Neural progenitor cell (in vitro differentiated cells): ENCODE results near the gene PUS10. TPM values are rescaled to one million over a fixed set of nuclear protein-coding genes. Genes with fewer than 3 reads are reported as not detected.

Experiments used
- DNase-seq: peaks from one replicate; pipeline ENCODE4 v3.0.0-alpha.2; 2016; ENCODE audit warnings: low spot score
- H2AFZ ChIP-seq: fragments of 200-600 bp; sonication (generic); replicated peaks from 2 replicates; pipeline ENCODE4 v1.6.1; 2016; ENCODE audit warnings: antibody characterized with exemption
- H3F3A ChIP-seq: fragments of 200-600 bp; sonication (generic); 2 replicates; pipeline ENCODE4 v1.6.1; 2016; ENCODE audit warnings: antibody characterized with exemption, low read depth
- H3K27ac ChIP-seq: fragments of 200-600 bp; sonication (generic); 2 replicates; pipeline ENCODE4 v1.5.1; 2016; ENCODE audit warnings: mild to moderate bottlenecking
- H3K27me3 ChIP-seq: fragments of 200-600 bp; sonication (generic); 2 replicates; pipeline ENCODE4 v1.6.1; 2016; ENCODE audit warnings: mild to moderate bottlenecking, moderate library complexity
- H3K36me3 ChIP-seq: fragments of 200-600 bp; sonication (generic); 2 replicates; pipeline ENCODE4 v1.5.1; 2016
- H3K4me1 ChIP-seq: fragments of 200-600 bp; sonication (generic); 2 replicates; pipeline ENCODE4 v1.6.1; 2016; ENCODE audit warnings: mixed run types
- H3K4me2 ChIP-seq: fragments of 200-600 bp; sonication (generic); 2 replicates; pipeline ENCODE4 v1.6.1; 2016
- H3K4me3 ChIP-seq: fragments of 200-600 bp; sonication (generic); 2 replicates; pipeline ENCODE4 v1.5.1; 2016
- H3K79me2 ChIP-seq: fragments of 200-600 bp; sonication (generic); 2 replicates; pipeline ENCODE4 v1.6.1; 2016; ENCODE audit warnings: low read depth
- H3K9ac ChIP-seq: fragments of 200-600 bp; sonication (generic); 2 replicates; pipeline ENCODE4 v1.6.1; 2016
- H3K9me3 ChIP-seq: fragments of 200-600 bp; sonication (generic); 2 replicates; pipeline ENCODE4 v1.5.1; 2016; ENCODE audit warnings: low read depth
- H4K20me1 ChIP-seq: fragments of 200-600 bp; sonication (generic); 2 replicates; pipeline ENCODE4 v1.6.1; 2016; ENCODE audit warnings: low read depth
- H3K27ac Mint-ChIP-seq: 3 replicates; pipeline ENCODE4 v1.8.0; 2021; ENCODE audit warnings: mixed read lengths
- H3K27me3 Mint-ChIP-seq: 2 replicates; pipeline ENCODE4 v1.8.0; 2022; ENCODE audit warnings: low read depth, mild to moderate bottlenecking, inconsistent platforms, moderate library complexity, mixed read lengths; ENCODE audit not compliant: insufficient read depth
- H3K36me3 Mint-ChIP-seq: 3 replicates; pipeline ENCODE4 v1.8.0; 2021; ENCODE audit warnings: mixed read lengths
- H3K4me1 Mint-ChIP-seq: 3 replicates; pipeline ENCODE4 v1.8.0; 2021; ENCODE audit warnings: mixed read lengths
- H3K4me3 Mint-ChIP-seq: 3 replicates; pipeline ENCODE4 v1.8.0; 2021; ENCODE audit warnings: mild to moderate bottlenecking, moderate library complexity, mixed read lengths
- H3K9me3 Mint-ChIP-seq: 3 replicates; pipeline ENCODE4 v1.8.0; 2020; ENCODE audit warnings: mixed read lengths
- CTCF ChIP-seq: fragments of 200-600 bp; sonication (generic); IDR thresholded peaks from 2 replicates; pipeline ENCODE4 v1.5.1; 2017; ENCODE audit warnings: antibody characterized with exemption, mild to moderate bottlenecking
- EZH2 ChIP-seq: fragments of 200-600 bp; sonication (generic); IDR thresholded peaks from 2 replicates; pipeline ENCODE4 v1.6.1; 2017; ENCODE audit warnings: antibody characterized with exemption, mild to moderate bottlenecking, moderate library complexity
- EZH2phosphoT487 ChIP-seq: fragments of 200-600 bp; sonication (generic); IDR thresholded peaks from 2 replicates; pipeline ENCODE4 v1.6.1; 2017; ENCODE audit warnings: antibody characterized with exemption
- total RNA-seq: library from RNA; depleted of rRNA; stranded (reverse); fragments of >200 nt; gene quantifications from 2 replicates; pipeline ENCODE4 v1.2.3, GENCODE V29; 2015; ENCODE audit warnings: low replicate concordance

The PUS10 gene
- total RNA-seq, 1 donor from 2014 or later = 11.3 TPM

- no peak overlapping the region for H3K27ac ChIP-seq
- Mint-ChIP-seq H3K27me3 (no peaks in the 10 kb centered on the region), H3K9me3 (no peaks in the 10 kb centered on the region), H3K36me3 (peaks cover 2% of the 10 kb centered on the region), H3K27ac (no peak overlapping the region), H3K4me3 (no peak overlapping the region), H3K4me1 (no peaks in the 10 kb centered on the region)
- DNase-seq = no peak
- H3K9ac ChIP-seq = no peak overlapping the region
- no peaks in the 10 kb centered on the region for H3K79me2 ChIP-seq
- H3K4me3 ChIP-seq = no peak overlapping the region
- no peaks in the 10 kb centered on the region for H3F3A ChIP-seq
- H3K4me2 ChIP-seq = no peak overlapping the region
- H2AFZ ChIP-seq = no peak overlapping the region
- no peaks in the 10 kb centered on the region for H4K20me1 ChIP-seq
- no peaks in the 10 kb centered on the region for H3K9me3 ChIP-seq
- no peaks in the 10 kb centered on the region for H3K36me3 ChIP-seq
- no peak for TF ChIP-seq EZH2phosphoT487
- no peak for TF ChIP-seq EZH2
- no peak for TF ChIP-seq CTCF
- no peaks in the 10 kb centered on the region for H3K27me3 ChIP-seq
- H3K4me1 ChIP-seq = no peaks in the 10 kb centered on the region
Measured at GRCh38 chr2:60960706-60961105, 57.3 kb downstream of the PUS10 start.

GRCh38 chr2:60959501-60959900 lies 58.6 kb downstream of the PUS10 start:
- H3K4me1 Mint-ChIP-seq = no peaks in the 10 kb centered on the region
- H4K20me1 ChIP-seq = no peaks in the 10 kb centered on the region
- no peak overlapping the region for H3K27ac Mint-ChIP-seq
- no peak overlapping the region for H2AFZ ChIP-seq
- no peaks in the 10 kb centered on the region for H3F3A ChIP-seq
- TF ChIP-seq EZH2phosphoT487 (no peak), CTCF (no peak), EZH2 (no peak)
- H3K4me1 ChIP-seq = no peaks in the 10 kb centered on the region
- H3K27me3 ChIP-seq = no peaks in the 10 kb centered on the region
- no peaks in the 10 kb centered on the region for H3K9me3 Mint-ChIP-seq
- no peak overlapping the region for H3K27ac ChIP-seq
- no peaks in the 10 kb centered on the region for H3K27me3 Mint-ChIP-seq
- H3K4me2 ChIP-seq = no peak overlapping the region
- peaks cover 2% of the 10 kb centered on the region for H3K36me3 Mint-ChIP-seq
- no peak for DNase-seq
- H3K79me2 ChIP-seq = no peaks in the 10 kb centered on the region
- no peak overlapping the region for H3K4me3 Mint-ChIP-seq
- no peaks in the 10 kb centered on the region for H3K36me3 ChIP-seq
- H3K4me3 ChIP-seq = no peak overlapping the region
- no peak overlapping the region for H3K9ac ChIP-seq
- no peaks in the 10 kb centered on the region for H3K9me3 ChIP-seq

DNA sequence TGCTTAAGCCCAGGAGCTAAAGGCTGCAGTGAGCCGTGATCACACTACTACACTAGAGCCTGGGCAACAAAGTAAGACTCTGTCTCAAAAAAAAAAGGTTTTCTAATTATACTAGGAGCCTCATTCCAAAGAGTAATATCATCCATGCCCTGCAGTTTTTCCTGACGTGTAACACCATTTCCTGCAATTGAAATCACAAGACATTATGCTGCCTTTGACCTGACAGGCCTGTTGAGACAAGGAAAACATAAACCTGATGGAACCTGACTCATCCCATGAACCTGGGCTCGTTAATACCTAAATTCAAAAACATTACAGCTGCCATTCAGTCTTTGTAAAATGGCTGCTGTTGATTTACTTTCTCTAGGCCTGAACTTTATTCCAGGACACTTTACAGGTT lies 59.3 kb downstream of the PUS10 start:
- no peak overlapping the region for H2AFZ ChIP-seq
- H3K9ac ChIP-seq = no peak overlapping the region
- no peaks in the 10 kb centered on the region for H3K79me2 ChIP-seq
- H3K36me3 ChIP-seq = no peaks in the 10 kb centered on the region
- H4K20me1 ChIP-seq = no peaks in the 10 kb centered on the region
- H3K27me3 Mint-ChIP-seq = no peaks in the 10 kb centered on the region
- no peak overlapping the region for H3K27ac ChIP-seq
- no peak for TF ChIP-seq EZH2phosphoT487
- no peak for TF ChIP-seq CTCF
- TF ChIP-seq EZH2 = no peak
- no peaks in the 10 kb centered on the region for H3K9me3 Mint-ChIP-seq
- no peak overlapping the region for H3K4me3 ChIP-seq
- no peak for DNase-seq
- H3K4me1 ChIP-seq = no peaks in the 10 kb centered on the region
- no peaks in the 10 kb centered on the region for H3K9me3 ChIP-seq
- H3K27ac Mint-ChIP-seq = no peak overlapping the region
- no peaks in the 10 kb centered on the region for H3F3A ChIP-seq
- H3K4me3 Mint-ChIP-seq = no peak overlapping the region
- no peaks in the 10 kb centered on the region for H3K4me1 Mint-ChIP-seq
- no peak overlapping the region for H3K4me2 ChIP-seq
- peaks cover 2% of the 10 kb centered on the region for H3K36me3 Mint-ChIP-seq
- no peaks in the 10 kb centered on the region for H3K27me3 ChIP-seq

GRCh38 chr2:60958361-60958760 lies 59.7 kb downstream of the PUS10 start:
- Histone ChIP-seq H3K4me1 (no peaks in the 10 kb centered on the region), H3K4me3 (no peak overlapping the region), H2AFZ (no peak overlapping the region), H3K36me3 (no peaks in the 10 kb centered on the region), H3K9me3 (no peaks in the 10 kb centered on the region), H3K27ac (no peak overlapping the region), H3F3A (no peaks in the 10 kb centered on the region), H3K27me3 (no peaks in the 10 kb centered on the region), H4K20me1 (no peaks in the 10 kb centered on the region), H3K79me2 (no peaks in the 10 kb centered on the region), H3K4me2 (no peak overlapping the region), H3K9ac (no peak overlapping the region)
- no peaks in the 10 kb centered on the region for H3K9me3 Mint-ChIP-seq
- H3K36me3 Mint-ChIP-seq = peaks cover 3% of the 10 kb centered on the region
- H3K27ac Mint-ChIP-seq = no peak overlapping the region
- no peak for TF ChIP-seq CTCF
- TF ChIP-seq EZH2 = no peak
- TF ChIP-seq EZH2phosphoT487 = no peak
- no peak for DNase-seq
- H3K27me3 Mint-ChIP-seq = no peaks in the 10 kb centered on the region
- no peaks in the 10 kb centered on the region for H3K4me1 Mint-ChIP-seq
- no peak overlapping the region for H3K4me3 Mint-ChIP-seq
